ENCODE data around the gene P2RX1.

Gene P2RX1

GRCh38 chr17:3879591-3880417 is 36.5 kb downstream of the P2RX1 start:
- TF ChIP-seq EZH2phosphoT487 (IDR thresholded peaks at IDR 0.05; ENCODE audit: borderline replicate concordance, low read length) (no peak), CTCF (IDR thresholded peaks at IDR 0.05; ENCODE audit: low read depth, low read length, poor library complexity, severe bottlenecking) (no peak)
- Histone ChIP-seq H3K4me1 (ENCODE audit: control insufficient read depth, low read length) (no peaks in the 10 kb centered on the region), H3K4me2 (ENCODE audit: low read length) (no peak overlapping the region)

GRCh38 chr17:3879186-3879585 is 37.1 kb downstream of the P2RX1 start:
- H4K20me1 ChIP-seq (ENCODE audit: control insufficient read depth, insufficient read depth, low read depth, low read length): no peaks in the 10 kb centered on the region
- H3K79me2 ChIP-seq (ENCODE audit: control insufficient read depth, low read length): no peaks in the 10 kb centered on the region

More at GRCh38 chr17:3879591-3880417, 36.5 kb downstream of the P2RX1 start:
- Histone ChIP-seq H3F3A (ENCODE audit: control insufficient read depth, insufficient read depth) (no peaks in the 10 kb centered on the region), H3K9me2 (replicated peaks; ENCODE audit: control insufficient read depth, low read length) (no peaks in the 10 kb centered on the region), H3K27ac (ENCODE audit: low read depth, low read length) (no peak overlapping the region), H3K9me3 (ENCODE audit: control insufficient read depth, insufficient read depth, low read length) (no peaks in the 10 kb centered on the region), H3K4me3 (ENCODE audit: low read length) (no peak overlapping the region), H3K36me3 (ENCODE audit: control insufficient read depth, low read length) (no peaks in the 10 kb centered on the region), H3K27me3 (ENCODE audit: control insufficient read depth, low read length) (no peaks in the 10 kb centered on the region), H4K20me1 (ENCODE audit: control insufficient read depth, insufficient read depth, low read depth, low read length) (no peaks in the 10 kb centered on the region), H3K79me2 (ENCODE audit: control insufficient read depth, low read length) (no peaks in the 10 kb centered on the region)

GRCh38 chr17:3877220-3877619 is 39.0 kb downstream of the P2RX1 start:
- no peaks in the 10 kb centered on the region for H4K20me1 ChIP-seq (ENCODE audit: control insufficient read depth, insufficient read depth, low read depth, low read length)
- no peaks in the 10 kb centered on the region for H3K36me3 ChIP-seq (ENCODE audit: control insufficient read depth, low read length)
- H3K4me1 ChIP-seq (ENCODE audit: control insufficient read depth, low read length): no peaks in the 10 kb centered on the region
- TF ChIP-seq EZH2phosphoT487 (IDR thresholded peaks at IDR 0.05; ENCODE audit: borderline replicate concordance, low read length) (no peak), CTCF (IDR thresholded peaks at IDR 0.05; ENCODE audit: low read depth, low read length, poor library complexity, severe bottlenecking) (no peak)
- no peak overlapping the region for H3K4me3 ChIP-seq (ENCODE audit: low read length)
- H3K27ac ChIP-seq (ENCODE audit: low read depth, low read length): no peak overlapping the region
- no peaks in the 10 kb centered on the region for H3K9me2 ChIP-seq (replicated peaks; ENCODE audit: control insufficient read depth, low read length)
- H3K27me3 ChIP-seq (ENCODE audit: control insufficient read depth, low read length): no peaks in the 10 kb centered on the region
- no peaks in the 10 kb centered on the region for H3F3A ChIP-seq (ENCODE audit: control insufficient read depth, insufficient read depth)
- H3K4me2 ChIP-seq (ENCODE audit: low read length): no peak overlapping the region
- H3K79me2 ChIP-seq (ENCODE audit: control insufficient read depth, low read length): no peaks in the 10 kb centered on the region
- H3K9me3 ChIP-seq (ENCODE audit: control insufficient read depth, insufficient read depth, low read length): no peaks in the 10 kb centered on the region

More at GRCh38 chr17:3879186-3879585, 37.1 kb downstream of the P2RX1 start:
- H3K36me3 ChIP-seq (ENCODE audit: control insufficient read depth, low read length): no peaks in the 10 kb centered on the region
- H3K27ac ChIP-seq (ENCODE audit: low read depth, low read length): no peak overlapping the region
- H3K4me2 ChIP-seq (ENCODE audit: low read length): no peak overlapping the region
- H3K4me3 ChIP-seq (ENCODE audit: low read length): no peak overlapping the region
- no peak for TF ChIP-seq CTCF (IDR thresholded peaks at IDR 0.05; ENCODE audit: low read depth, low read length, poor library complexity, severe bottlenecking)
- TF ChIP-seq EZH2phosphoT487 (IDR thresholded peaks at IDR 0.05; ENCODE audit: borderline replicate concordance, low read length): no peak
- no peaks in the 10 kb centered on the region for H3K9me3 ChIP-seq (ENCODE audit: control insufficient read depth, insufficient read depth, low read length)
- H3K9me2 ChIP-seq (replicated peaks; ENCODE audit: control insufficient read depth, low read length): no peaks in the 10 kb centered on the region
- H3F3A ChIP-seq (ENCODE audit: control insufficient read depth, insufficient read depth): no peaks in the 10 kb centered on the region
- H3K27me3 ChIP-seq (ENCODE audit: control insufficient read depth, low read length): no peaks in the 10 kb centered on the region
- H3K4me1 ChIP-seq (ENCODE audit: control insufficient read depth, low read length): no peaks in the 10 kb centered on the region

Data from DOHH2 (cell line).